Fibroblast of pulmonary artery (primary cell): Measurements from ENCODE around the gene SECISBP2L.
"Not testable (repeated sequence)": the region's sequence is repeated elsewhere in the genome, so short reads cannot be mapped to it uniquely, and the experiment has no call there.

Experiments
- DNase-seq: peaks from one replicate; pipeline ENCODE4 v3.0.0-alpha.2; 2010; ENCODE audit warnings: low read depth
- H3K4me3 ChIP-seq: replicated peaks from 2 replicates; pipeline ENCODE4 v1.5.1; 2011; ENCODE audit warnings: low read depth, mild to moderate bottlenecking, control low read depth, low read length, moderate library complexity
- CTCF ChIP-seq: IDR thresholded peaks from 2 replicates; pipeline ENCODE4 v1.5.1; 2011; ENCODE audit warnings: mild to moderate bottlenecking, control low read depth, low read length, inconsistent platforms; ENCODE audit errors: missing control alignments

The SECISBP2L gene

GRCh38 chr15:48976444-48977088 lies 69.7 kb downstream of the SECISBP2L start:
- no peak overlapping the region for H3K4me3 ChIP-seq
- no peak for TF ChIP-seq CTCF
- no peak for DNase-seq

GRCh38 chr15:48975472-48976419 lies 70.5 kb downstream of the SECISBP2L start:
- peak overlapping the region; percentile 56 for H3K4me3 ChIP-seq
- TF ChIP-seq CTCF, result peak; percentile 41
- peak; percentile 83 for DNase-seq

GRCh38 chr15:48974882-48975281 lies 71.4 kb downstream of the SECISBP2L start:
- DNase-seq, result peak; percentile 28
- peak; percentile 15 for TF ChIP-seq CTCF
- H3K4me3 ChIP-seq, result no peak overlapping the region

GRCh38 chr15:48972750-48973503 lies 73.3 kb downstream of the SECISBP2L start:
- no peak for DNase-seq
- no peak for TF ChIP-seq CTCF
- H3K4me3 ChIP-seq, result no peak overlapping the region

GRCh38 chr15:48970926-48971325 lies 75.3 kb downstream of the SECISBP2L start:
- DNase-seq, H3K4me3 ChIP-seq: not testable (repeated sequence)

- no peak for TF ChIP-seq CTCF
- H3K4me3 ChIP-seq, result no peak overlapping the region
- DNase-seq, result no peak
These were observed 78.2 kb downstream of the SECISBP2L start for GRCh38 chr15:48968066-48968465.

- no peak overlapping the region for H3K4me3 ChIP-seq
- no peak for DNase-seq
- no peak for TF ChIP-seq CTCF
These were observed 78.9 kb downstream of the SECISBP2L start for GRCh38 chr15:48967336-48967735.
